Measurements from ENCODE around the gene APPBP2. TPM values are rescaled to one million over a fixed set of nuclear protein-coding genes. Genes with fewer than 3 reads are reported as not detected.
"Not testable (repeated sequence)": the region's sequence is repeated elsewhere in the genome, so short reads cannot be mapped to it uniquely, and the experiment has no call there.

The APPBP2 gene
- polyA plus RNA-seq, 4 donors: 45.5 to 57.8 (median 55.8) TPM

DNA sequence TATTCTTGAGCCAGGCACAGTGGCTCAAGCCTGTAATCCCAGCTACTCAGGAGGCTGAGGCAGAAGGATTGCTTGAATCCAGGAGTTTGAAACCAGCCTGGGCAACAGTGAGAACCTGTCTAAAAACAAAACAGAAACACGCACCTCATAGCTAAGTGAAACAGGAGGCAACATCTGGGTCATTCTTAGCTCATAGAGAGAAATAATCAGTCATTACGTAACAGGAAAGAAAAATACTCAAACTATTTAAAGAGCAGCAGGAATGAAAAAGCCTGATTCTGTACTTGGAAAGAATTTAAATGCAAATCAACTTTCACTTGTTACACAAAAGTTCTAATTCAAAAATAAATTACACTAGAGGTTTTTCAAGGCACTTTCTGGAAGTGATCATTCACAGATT, 86.5 kb downstream of the APPBP2 start:
- DNase-seq (ENCODE audit: low read depth in 4 of 4, low spot score in 3 of 4): no peak

- DNase-seq (ENCODE audit: low read depth in 4 of 4, low spot score in 3 of 4): no peak
Measured at GRCh38 chr17:60436676-60437075, 89.4 kb downstream of the APPBP2 start.

- peak; percentile 69 to 78 (median 74) for DNase-seq (ENCODE audit: low read depth in 4 of 4, low spot score in 3 of 4)
Measured at GRCh38 chr17:60435244-60436167, 90.5 kb downstream of the APPBP2 start.

- DNase-seq (ENCODE audit: low read depth in 4 of 4, low spot score in 3 of 4): not testable (repeated sequence)
Measured at GRCh38 chr17:60433021-60433997, 92.7 kb downstream of the APPBP2 start.

DNA sequence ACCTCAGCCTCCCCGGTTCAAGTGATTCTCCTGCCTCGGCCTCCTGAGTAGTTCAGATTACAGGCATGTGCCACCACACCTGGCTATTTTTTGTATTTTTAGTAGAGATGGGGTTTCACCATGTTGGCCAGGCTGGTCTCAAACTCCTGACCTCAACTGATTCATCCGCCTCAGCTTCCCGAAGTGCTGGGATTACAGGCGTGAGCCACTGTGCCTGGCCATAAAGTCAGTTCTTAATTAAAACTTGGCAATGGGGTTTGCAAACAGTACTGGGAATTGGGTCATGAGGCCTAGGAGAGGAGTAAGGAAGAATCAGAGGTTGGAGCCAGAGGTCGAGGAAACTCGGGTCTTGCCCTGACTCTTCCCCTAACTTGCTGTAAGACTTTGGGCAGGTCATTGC, 95.5 kb downstream of the APPBP2 start:
- not testable (repeated sequence) for DNase-seq (ENCODE audit: low read depth in 4 of 4, low spot score in 3 of 4)

- not testable (repeated sequence) for DNase-seq (ENCODE audit: low read depth in 4 of 4, low spot score in 3 of 4)
Measured at GRCh38 chr17:60428491-60428890, 97.6 kb downstream of the APPBP2 start.

- DNase-seq (ENCODE audit: low read depth in 4 of 4, low spot score in 3 of 4): no peak
Measured at GRCh38 chr17:60426596-60426995, 99.4 kb downstream of the APPBP2 start.

DNA sequence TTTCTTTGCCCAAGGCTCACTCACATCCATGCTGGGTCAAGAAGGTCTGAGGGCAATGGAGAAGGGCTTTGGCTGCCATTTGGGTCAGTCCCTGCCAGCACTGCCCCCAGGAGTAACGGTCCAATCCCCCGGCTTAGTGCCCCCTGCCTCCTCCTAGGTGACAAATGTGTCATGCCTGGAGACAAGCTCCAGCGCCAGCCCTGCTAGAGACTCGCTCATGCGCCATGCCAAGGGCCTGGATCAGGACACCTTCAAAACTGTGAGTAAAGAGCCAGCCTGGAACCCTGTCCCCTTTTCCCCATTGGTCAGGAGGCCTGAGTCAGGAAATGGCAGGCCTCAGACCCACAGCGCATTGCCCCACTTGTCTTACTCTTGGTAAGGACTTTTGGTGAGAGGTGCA, 100.4 kb downstream of the APPBP2 start:
- no peak for DNase-seq (ENCODE audit: low read depth in 4 of 4, low spot score in 3 of 4)

DNA sequence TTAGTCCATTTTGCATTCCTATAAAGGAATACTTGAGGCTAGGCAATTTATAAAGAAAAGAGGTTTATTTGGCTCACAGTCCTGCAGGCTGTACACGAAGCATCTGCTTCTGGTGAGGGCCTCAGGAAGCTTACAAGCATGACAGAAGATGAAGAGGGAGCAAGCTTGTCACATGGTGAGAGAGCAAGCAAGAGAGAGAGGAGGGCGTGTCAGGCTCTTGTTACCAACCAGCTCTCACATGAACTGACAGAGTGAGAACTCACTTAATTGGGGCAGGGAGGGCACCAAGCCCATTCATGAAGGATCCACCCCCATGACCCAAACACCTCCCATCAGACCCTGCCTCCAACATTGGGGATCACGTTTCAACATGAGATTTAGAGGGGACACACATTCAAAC, 102.2 kb downstream of the APPBP2 start:
- DNase-seq (ENCODE audit: low read depth in 4 of 4, low spot score in 3 of 4): no peak

DNA sequence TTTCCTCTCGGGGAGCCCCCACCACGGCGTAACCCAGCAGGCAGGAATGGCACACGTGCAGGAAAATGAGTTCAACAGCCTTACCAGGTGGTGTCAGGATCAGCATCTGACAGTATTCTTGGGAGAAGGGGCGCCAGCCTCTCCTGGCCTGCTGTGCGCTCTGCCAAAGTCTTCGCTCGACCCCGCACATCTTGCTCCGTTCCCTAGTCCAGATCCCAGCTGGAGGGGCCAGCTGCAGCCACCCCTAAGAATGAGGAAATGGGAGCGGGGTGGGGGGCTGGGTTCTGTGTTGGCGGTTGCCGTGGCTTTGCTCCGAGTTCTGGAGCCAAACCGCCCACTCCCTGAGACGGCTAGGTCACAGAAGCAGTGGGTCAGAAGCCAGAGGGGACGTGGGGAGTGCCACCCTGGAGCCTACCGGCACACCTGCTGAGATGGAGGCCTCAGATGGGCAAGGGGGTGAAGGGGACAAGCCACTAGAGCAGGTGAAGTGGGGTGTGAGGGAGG, 103.8 kb downstream of the APPBP2 start, which contains the start of gene CHCT1:
CHCT1 (plus strand) TSS at position 328 of the 504 bp plus-strand sequence; CDS start at position 432, 104 bp downstream.
- DNase-seq (ENCODE audit: low read depth in 4 of 4, low spot score in 3 of 4): no peak

- DNase-seq (ENCODE audit: low read depth in 4 of 4, low spot score in 3 of 4): peak; percentile 31 to 65 (median 42)
Measured at GRCh38 chr17:60421273-60422161, 104.5 kb downstream of the APPBP2 start.

- not testable (repeated sequence) for DNase-seq (ENCODE audit: low read depth in 4 of 4, low spot score in 3 of 4)
Measured at GRCh38 chr17:60419875-60420274, 106.2 kb downstream of the APPBP2 start.

DNA sequence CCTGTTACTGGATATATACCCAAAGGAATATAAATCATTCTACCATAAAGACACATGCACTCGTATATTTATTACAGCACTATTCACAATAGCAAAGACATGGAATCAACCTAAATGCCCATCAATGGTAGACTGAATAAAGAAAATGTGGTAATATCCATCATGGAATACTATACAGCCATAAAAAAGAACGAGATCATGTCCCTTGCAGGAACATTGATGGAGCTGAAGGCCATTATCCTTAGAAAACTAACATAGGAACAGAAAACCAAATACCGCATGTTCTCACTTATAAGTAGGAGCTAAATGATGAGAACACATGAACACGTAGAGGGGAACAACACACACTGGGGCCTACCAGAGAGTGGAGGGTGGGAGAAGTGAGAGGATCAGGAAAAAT, 107.0 kb downstream of the APPBP2 start:
- DNase-seq (ENCODE audit: low read depth in 4 of 4, low spot score in 3 of 4): not testable (repeated sequence)

DNA sequence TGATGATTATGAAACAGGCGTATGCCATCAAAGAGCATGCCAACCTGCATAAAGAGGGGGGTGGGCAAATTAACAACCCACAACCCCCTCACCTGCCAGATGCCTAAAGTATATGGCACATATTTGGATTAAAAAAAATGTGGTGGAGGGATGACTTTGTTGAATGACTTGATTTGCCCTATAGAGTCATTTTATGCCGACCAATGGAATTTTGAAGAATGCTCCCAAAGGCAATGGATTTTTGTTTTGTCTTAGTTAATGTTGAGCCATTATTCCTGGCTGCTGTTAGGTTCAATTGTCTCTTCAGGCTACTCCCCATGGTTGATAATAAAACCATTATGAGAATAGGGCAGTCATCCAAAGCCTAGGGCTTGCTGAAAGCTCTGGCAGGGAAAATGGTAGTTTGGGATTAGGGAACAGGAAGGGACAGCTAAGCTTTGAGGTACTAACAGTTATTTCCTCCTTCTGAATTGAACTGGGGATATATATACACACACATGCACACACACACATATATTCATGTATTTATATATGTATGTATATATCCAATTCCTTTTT, 109.6 kb downstream of the APPBP2 start:
- no peak for DNase-seq (ENCODE audit: low read depth in 4 of 4, low spot score in 3 of 4)

DNA sequence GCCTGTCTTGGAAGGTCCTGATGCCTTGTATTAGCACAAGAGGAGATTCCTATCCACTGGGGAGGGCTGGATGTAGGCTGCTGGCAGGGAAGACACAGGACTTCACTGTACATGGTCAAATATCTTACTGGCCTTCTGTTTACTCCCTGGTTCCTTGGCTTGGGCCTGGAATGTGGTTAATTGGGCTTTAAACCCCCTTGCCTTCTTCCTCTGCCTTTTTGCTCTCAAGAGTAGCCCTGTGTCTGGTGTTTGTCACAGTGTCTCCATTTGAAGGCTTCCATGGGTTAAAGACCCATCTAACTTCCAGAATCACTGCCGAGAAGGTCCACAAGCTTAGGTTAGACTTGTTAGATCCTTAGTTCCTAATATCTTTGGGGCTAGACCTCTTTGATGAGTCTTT, 110.9 kb downstream of the APPBP2 start:
- DNase-seq (ENCODE audit: low read depth in 4 of 4, low spot score in 3 of 4): no peak

DNA sequence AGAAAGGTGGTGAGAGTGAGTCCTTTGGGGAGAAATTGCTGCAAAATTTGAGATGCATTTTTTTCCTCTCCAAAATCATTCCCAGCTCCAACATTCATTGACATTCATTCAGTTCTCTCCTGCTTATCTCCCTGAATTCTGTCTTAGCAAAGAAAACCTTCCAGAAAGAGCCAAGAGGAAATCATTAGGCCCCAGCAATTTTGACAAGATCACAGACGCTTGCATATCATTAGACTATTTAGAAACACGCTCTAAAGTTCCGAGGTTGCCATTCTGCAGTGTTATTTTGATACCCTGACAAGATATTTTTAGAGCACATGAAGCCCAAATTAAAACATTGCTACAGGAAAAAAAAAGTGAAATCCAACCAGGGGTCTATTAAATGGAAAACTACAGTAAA, 113.3 kb downstream of the APPBP2 start:
- no peak for DNase-seq (ENCODE audit: low read depth in 4 of 4, low spot score in 3 of 4)

DNA sequence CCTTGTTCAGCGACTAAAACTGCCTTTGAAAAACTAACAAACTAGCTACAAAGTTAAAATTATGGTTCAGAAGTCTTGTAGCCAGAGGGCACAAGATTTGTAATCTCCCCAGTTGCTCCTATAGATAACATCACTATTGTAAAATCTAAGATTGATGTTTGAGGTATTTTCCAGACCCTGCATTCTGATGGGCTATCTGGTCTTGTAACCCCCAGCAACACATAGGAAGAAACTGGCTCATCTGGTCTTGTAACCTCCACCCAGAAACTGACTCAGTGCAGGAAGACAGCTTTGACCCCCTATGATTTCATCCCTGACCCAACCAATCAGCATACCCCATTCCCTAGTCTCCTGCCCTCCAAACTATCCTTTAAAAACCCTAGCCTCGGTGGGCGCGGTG, 116.0 kb downstream of the APPBP2 start:
- no peak for DNase-seq (ENCODE audit: low read depth in 4 of 4, low spot score in 3 of 4)

DNA sequence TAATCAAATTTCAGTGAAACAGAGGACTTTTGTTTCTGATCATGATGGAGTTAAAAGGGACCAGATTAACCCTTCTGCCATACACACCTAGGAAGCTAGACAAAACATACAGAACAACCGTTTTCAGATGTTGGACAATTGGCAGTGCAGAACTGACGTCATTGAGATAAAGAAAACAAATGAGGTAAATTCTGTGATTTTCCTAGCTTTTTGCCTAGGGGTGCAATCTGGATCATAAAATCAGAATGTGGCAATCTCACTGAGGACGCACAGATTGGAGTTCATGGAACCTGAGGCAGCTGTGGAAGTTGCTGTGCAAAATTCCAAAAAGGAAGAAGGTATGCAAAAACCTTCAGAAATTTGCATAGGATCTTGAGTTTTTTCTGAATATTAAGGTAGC, 119.2 kb downstream of the APPBP2 start:
- DNase-seq (ENCODE audit: low read depth in 4 of 4, low spot score in 3 of 4): no peak

- DNase-seq (ENCODE audit: low read depth in 4 of 4, low spot score in 3 of 4): no peak
Measured at GRCh38 chr17:60403962-60404361, 122.1 kb downstream of the APPBP2 start.

GRCh38 chr17:60403523-60403810, 122.6 kb downstream of the APPBP2 start:
- DNase-seq (ENCODE audit: low read depth in 4 of 4, low spot score in 3 of 4): no peak
